CD14-positive monocyte (primary cell): ENCODE data around the gene AFG1L. TPM values are rescaled to one million over a fixed set of nuclear protein-coding genes. Genes with fewer than 3 reads are reported as not detected.

Experiments
- DNase-seq, 3 donors: peaks; one replicate each; pipeline ENCODE4 v3.0.0-alpha.2; 2011 to 2022
- H2AFZ ChIP-seq: 2 replicates; pipeline ENCODE4 v1.6.0; 2012; ENCODE audit warnings: mild to moderate bottlenecking, low read depth, low read length, inconsistent platforms; ENCODE audit not compliant: insufficient read depth, poor library complexity, severe bottlenecking
- H3K27ac ChIP-seq, 2 donors: 1 replicate in 1 of 2; 2 replicates in 1 of 2; pipeline ENCODE4 v1.5.1; 2012 to 2013; ENCODE audit warnings: low read length in 2 of 2, control low read depth in 1 of 2, inconsistent platforms in 1 of 2, low read depth in 1 of 2, mild to moderate bottlenecking in 1 of 2
- H3K27me3 ChIP-seq, 2 donors: one replicate each; pipeline versions ENCODE4 v1.6.0 to v1.6.1; 2011 to 2013; ENCODE audit warnings: low read length in 2 of 2; ENCODE audit not compliant: control insufficient read depth in 2 of 2, insufficient read depth in 2 of 2
- H3K36me3 ChIP-seq, 2 donors: replicated peaks in 1 of 2; 1 replicate in 1 of 2; 2 replicates in 1 of 2; pipeline versions ENCODE4 v1.5.1 to v1.6.1; 2012 to 2013; ENCODE audit warnings: low read length in 2 of 2, control low read depth in 1 of 2, inconsistent platforms in 1 of 2, mild to moderate bottlenecking in 1 of 2; ENCODE audit not compliant: insufficient read depth in 2 of 2, control insufficient read depth in 1 of 2
- H3K4me1 ChIP-seq, 2 donors: 1 replicate in 1 of 2; 2 replicates in 1 of 2; pipeline versions ENCODE4 v1.5.1 to v1.6.1; 2012 to 2013; ENCODE audit warnings: low read length in 2 of 2, control low read depth in 1 of 2, inconsistent platforms in 1 of 2, mild to moderate bottlenecking in 1 of 2, moderate library complexity in 1 of 2; ENCODE audit not compliant: insufficient read depth in 2 of 2, control insufficient read depth in 1 of 2
- H3K4me2 ChIP-seq: replicated peaks from 2 replicates; pipeline ENCODE3; 2012; ENCODE audit warnings: low read length, moderate library complexity, mild to moderate bottlenecking; ENCODE audit not compliant: poor library complexity, severe bottlenecking; ENCODE audit errors: extremely low read depth
- H3K4me3 ChIP-seq, 3 experiments: fragments of 200-600 bp in 1 of 3; sonication (generic) in 1 of 3; replicated peaks in 1 of 3; 1 replicate in 2 of 3; 2 replicates in 1 of 3; pipeline ENCODE4 v1.5.1; 2011 to 2013; ENCODE audit warnings: low read length in 3 of 3, mild to moderate bottlenecking in 3 of 3, control low read depth in 2 of 3, low read depth in 2 of 3, inconsistent platforms in 1 of 3, moderate library complexity in 1 of 3
- H3K79me2 ChIP-seq: 2 replicates; pipeline ENCODE4 v1.6.0; 2012; ENCODE audit warnings: mild to moderate bottlenecking, control low read depth, inconsistent platforms, low read length, moderate library complexity; ENCODE audit not compliant: insufficient read depth
- H3K9ac ChIP-seq: 2 replicates; pipeline ENCODE4 v1.6.0; 2017; ENCODE audit warnings: low read length, mild to moderate bottlenecking; ENCODE audit not compliant: insufficient read depth, poor library complexity, severe bottlenecking
- H3K9me3 ChIP-seq, 2 donors: replicated peaks in 1 of 2; 1 replicate in 1 of 2; 2 replicates in 1 of 2; pipeline versions ENCODE4 v1.5.1 to v1.6.1; 2012 to 2013; ENCODE audit warnings: low read length in 2 of 2, control low read depth in 1 of 2; ENCODE audit not compliant: control insufficient read depth in 1 of 2, insufficient read depth in 1 of 2
- H4K20me1 ChIP-seq: 2 replicates; pipeline ENCODE4 v1.6.0; 2012; ENCODE audit warnings: mild to moderate bottlenecking, low read length, control low read depth, moderate library complexity; ENCODE audit not compliant: insufficient read depth
- H3K27ac Mint-ChIP-seq, 7 donors: one replicate each; pipeline ENCODE4 v1.8.0; 2020; ENCODE audit warnings: mild to moderate bottlenecking in 7 of 7, mixed read lengths in 7 of 7, moderate library complexity in 6 of 7, inconsistent platforms in 2 of 7
- H3K27me3 Mint-ChIP-seq, 3 donors: one replicate each; pipeline ENCODE4 v1.8.0; 2021 to 2022; ENCODE audit warnings: low read depth in 3 of 3, mild to moderate bottlenecking in 3 of 3, mixed read lengths in 3 of 3, moderate library complexity in 3 of 3, inconsistent platforms in 1 of 3
- H3K36me3 Mint-ChIP-seq, 2 donors: one replicate each; pipeline ENCODE4 v1.8.0; 2020; ENCODE audit warnings: mixed read lengths in 2 of 2, inconsistent platforms in 1 of 2, mild to moderate bottlenecking in 1 of 2
- H3K4me1 Mint-ChIP-seq: one replicate; pipeline ENCODE4 v1.8.0; 2020; ENCODE audit warnings: mild to moderate bottlenecking, mixed read lengths
- H3K4me3 Mint-ChIP-seq, 2 donors: one replicate each; pipeline ENCODE4 v1.8.0; 2020; ENCODE audit warnings: mild to moderate bottlenecking in 2 of 2, mixed read lengths in 2 of 2, moderate library complexity in 1 of 2
- H3K9me3 Mint-ChIP-seq, 7 donors: one replicate each; pipeline ENCODE4 v1.8.0; 2020 to 2022; ENCODE audit warnings: mixed read lengths in 7 of 7, mild to moderate bottlenecking in 6 of 7, moderate library complexity in 6 of 7, inconsistent platforms in 2 of 7
- WGBS: methylation state at CpG from one replicate; pipeline ENCODE4 v1.1.5; 2013; ENCODE audit warnings: missing lambda C conversion rate; ENCODE audit not compliant: insufficient coverage; 5-methylcytosine and 5-hydroxymethylcytosine counted together
- intact Hi-C, 2 donors: fragments of 100-400 bp; cut with micrococcal nuclease; formaldehyde crosslinking; loops; one replicate each; pipeline versions ENCODE4 v1.15.0 to v1.15.1; 2023
- polyA plus RNA-seq, 3 donors: library from polyadenylated mRNA; depleted of rRNA in 1 of 3; unstranded in 2 of 3; stranded (reverse) in 1 of 3; fragments of 300-500 nt in 2 of 3; fragments of >200 nt in 1 of 3; fragmentation: Illumina TruSeq in 2 of 3; gene quantifications; 1 replicate in 2 of 3; 2 replicates in 1 of 3; pipeline ENCODE4 v1.2.3, GENCODE V29; 2012 to 2021
- TF ChIP-seq, protein P1 (sequence below): fragments of 200-600 bp; IDR thresholded peaks from one replicate; pipeline ENCODE4 v1.8.0; 2022; ENCODE audit warnings: antibody characterized with exemption, mild to moderate bottlenecking

The AFG1L gene
- polyA plus RNA-seq, 3 donors: 0.95 to 2.8 (median 2.7) TPM

DNA sequence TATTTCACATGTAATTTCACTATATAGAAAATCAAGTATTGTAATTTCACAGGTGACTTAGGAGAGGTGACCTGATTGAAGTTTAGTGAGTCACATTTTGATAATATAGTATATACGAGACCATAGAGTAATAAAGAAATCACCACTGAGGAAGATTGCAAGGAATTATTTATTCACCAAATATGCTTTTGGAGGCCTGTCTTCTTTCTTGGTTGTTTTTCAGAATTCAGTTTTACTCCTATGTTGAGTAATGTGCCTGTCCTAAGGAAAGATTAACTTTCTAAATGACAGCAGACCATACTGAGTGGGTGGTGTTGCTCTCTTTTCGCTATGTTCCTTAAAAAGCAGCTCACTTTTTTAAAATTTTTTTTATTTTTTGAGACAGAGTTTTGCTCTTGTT is 178.3 kb downstream of the AFG1L start:
- H3K27ac Mint-ChIP-seq: no peak overlapping the region
- no peak overlapping the region for H3K4me3 Mint-ChIP-seq
- no peak overlapping the region for H3K9ac ChIP-seq
- peaks cover 0 to 4% (median 0%) of the 10 kb centered on the region in 3 donors for H3K27me3 Mint-ChIP-seq
- H3K9me3 ChIP-seq: no peaks in the 10 kb centered on the region
- intact Hi-C loops: no loop called here
- H4K20me1 ChIP-seq: no peaks in the 10 kb centered on the region
- H3K36me3 ChIP-seq: peaks cover 0 to 5% of the 10 kb centered on the region in 2 donors
- peaks cover 7% of the 10 kb centered on the region in 2 donors for H3K36me3 Mint-ChIP-seq
- H3K4me1 Mint-ChIP-seq: no peaks in the 10 kb centered on the region
- no peaks in the 10 kb centered on the region for H3K9me3 Mint-ChIP-seq
- no peak overlapping the region for H3K4me2 ChIP-seq
- TF ChIP-seq, protein P1, sequence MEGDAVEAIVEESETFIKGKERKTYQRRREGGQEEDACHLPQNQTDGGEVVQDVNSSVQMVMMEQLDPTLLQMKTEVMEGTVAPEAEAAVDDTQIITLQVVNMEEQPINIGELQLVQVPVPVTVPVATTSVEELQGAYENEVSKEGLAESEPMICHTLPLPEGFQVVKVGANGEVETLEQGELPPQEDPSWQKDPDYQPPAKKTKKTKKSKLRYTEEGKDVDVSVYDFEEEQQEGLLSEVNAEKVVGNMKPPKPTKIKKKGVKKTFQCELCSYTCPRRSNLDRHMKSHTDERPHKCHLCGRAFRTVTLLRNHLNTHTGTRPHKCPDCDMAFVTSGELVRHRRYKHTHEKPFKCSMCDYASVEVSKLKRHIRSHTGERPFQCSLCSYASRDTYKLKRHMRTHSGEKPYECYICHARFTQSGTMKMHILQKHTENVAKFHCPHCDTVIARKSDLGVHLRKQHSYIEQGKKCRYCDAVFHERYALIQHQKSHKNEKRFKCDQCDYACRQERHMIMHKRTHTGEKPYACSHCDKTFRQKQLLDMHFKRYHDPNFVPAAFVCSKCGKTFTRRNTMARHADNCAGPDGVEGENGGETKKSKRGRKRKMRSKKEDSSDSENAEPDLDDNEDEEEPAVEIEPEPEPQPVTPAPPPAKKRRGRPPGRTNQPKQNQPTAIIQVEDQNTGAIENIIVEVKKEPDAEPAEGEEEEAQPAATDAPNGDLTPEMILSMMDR: no peak
- no peaks in the 10 kb centered on the region for H3K4me1 ChIP-seq
- H3K4me3 ChIP-seq: no peak overlapping the region
- H3K27me3 ChIP-seq: no peaks in the 10 kb centered on the region
- WGBS: 100% methylated on average over 1 of the region's 2 CpGs
- DNase-seq: no peak
- no peak overlapping the region for H2AFZ ChIP-seq
- no peaks in the 10 kb centered on the region for H3K79me2 ChIP-seq
- H3K27ac ChIP-seq: no peak overlapping the region

- no peak overlapping the region for H3K27ac Mint-ChIP-seq
- intact Hi-C loops: no loop called here
- Histone ChIP-seq H2AFZ (no peak overlapping the region), H3K4me2 (no peak overlapping the region), H3K27me3 (no peaks in the 10 kb centered on the region), H4K20me1 (no peaks in the 10 kb centered on the region), H3K9ac (no peak overlapping the region), H3K36me3 (peaks cover 0 to 5% of the 10 kb centered on the region in 2 donors), H3K4me1 (no peaks in the 10 kb centered on the region), H3K79me2 (no peaks in the 10 kb centered on the region), H3K9me3 (no peaks in the 10 kb centered on the region), H3K4me3 (no peak overlapping the region), H3K27ac (no peak overlapping the region)
- no CpG with 5 or more reads among the region's 2 CpGs for WGBS
- H3K4me1 Mint-ChIP-seq: no peaks in the 10 kb centered on the region
- H3K9me3 Mint-ChIP-seq: peaks cover 0 to 3% (median 2%) of the 10 kb centered on the region in 7 donors
- DNase-seq: no peak
- H3K27me3 Mint-ChIP-seq: peaks cover 0 to 3% (median 0%) of the 10 kb centered on the region in 3 donors
- TF ChIP-seq, protein P1: no peak
- H3K4me3 Mint-ChIP-seq: no peak overlapping the region
- peaks cover 15 to 27% of the 10 kb centered on the region in 2 donors for H3K36me3 Mint-ChIP-seq
These were observed 181.5 kb downstream of the AFG1L start for GRCh38 chr6:108476376-108476775.
